Osteoblast (primary cell): ENCODE results near the gene CD200R1L. TPM values are rescaled to one million over a fixed set of nuclear protein-coding genes. Genes with fewer than 3 reads are reported as not detected.

ENCODE experiments used
- DNase-seq: peaks from one replicate; pipeline ENCODE4 v3.0.0; 2011; ENCODE audit warnings: low spot score, mixed read lengths; ENCODE audit not compliant: insufficient read length; ENCODE audit errors: missing footprints
- H2AFZ ChIP-seq: 2 replicates; pipeline ENCODE4 v1.6.0; 2011; ENCODE audit warnings: mild to moderate bottlenecking, low read length
- H3K27ac ChIP-seq: 2 replicates; pipeline ENCODE4 v1.5.1; 2011; ENCODE audit warnings: mild to moderate bottlenecking, low read depth, low read length, moderate library complexity
- H3K27me3 ChIP-seq: 2 replicates; pipeline ENCODE4 v1.6.0; 2012; ENCODE audit warnings: mild to moderate bottlenecking, control low read depth, inconsistent platforms, low read length, moderate library complexity; ENCODE audit not compliant: insufficient read depth
- H3K36me3 ChIP-seq: 2 replicates; pipeline ENCODE4 v1.5.1; 2011; ENCODE audit warnings: mild to moderate bottlenecking, low read length, control low read depth, moderate library complexity; ENCODE audit not compliant: insufficient read depth
- H3K4me1 ChIP-seq: 2 replicates; pipeline ENCODE4 v1.5.1; 2011; ENCODE audit warnings: mild to moderate bottlenecking, low read length, control low read depth, moderate library complexity; ENCODE audit not compliant: insufficient read depth
- H3K4me2 ChIP-seq: 2 replicates; pipeline ENCODE4 v1.6.0; 2011; ENCODE audit warnings: mild to moderate bottlenecking, low read length; ENCODE audit not compliant: insufficient read depth
- H3K4me3 ChIP-seq: fragments of 200-600 bp; sonication (generic); 3 replicates; pipeline ENCODE4 v1.5.1; 2012; ENCODE audit warnings: mild to moderate bottlenecking, low read length, inconsistent platforms; ENCODE audit not compliant: insufficient read depth
- H3K79me2 ChIP-seq: 2 replicates; pipeline ENCODE4 v1.6.0; 2012; ENCODE audit warnings: mild to moderate bottlenecking, low read length, control low read depth, inconsistent platforms; ENCODE audit not compliant: insufficient read depth
- H3K9me3 ChIP-seq: 2 replicates; pipeline ENCODE4 v1.5.1; 2011; ENCODE audit warnings: low read depth, low read length, control low read depth
- H4K20me1 ChIP-seq: 2 replicates; pipeline ENCODE4 v1.6.0; 2012; ENCODE audit warnings: mild to moderate bottlenecking, low read length, control low read depth; ENCODE audit not compliant: insufficient read depth
- CTCF ChIP-seq: IDR thresholded peaks from 2 replicates; pipeline ENCODE4 v1.5.1; 2011; ENCODE audit warnings: mild to moderate bottlenecking, low read depth, low read length, moderate library complexity; ENCODE audit errors: extremely low read depth
- total RNA-seq: library from RNA; depleted of rRNA; stranded (reverse); fragments of >200 nt; gene quantifications from 2 replicates; pipeline ENCODE4 v1.2.3, GENCODE V29; 2012

Gene CD200R1L
- total RNA-seq, 1 donor, result not detected

GRCh38 chr3:112874725-112875124 lies 28.1 kb upstream of the CD200R1L start:
- TF ChIP-seq CTCF, result no peak
- Histone ChIP-seq H3K79me2 (no peaks in the 10 kb centered on the region), H3K36me3 (no peaks in the 10 kb centered on the region)

GRCh38 chr3:112873632-112874031 lies 27.0 kb upstream of the CD200R1L start:
- TF ChIP-seq CTCF, result no peak
- Histone ChIP-seq H3K79me2 (no peaks in the 10 kb centered on the region), H4K20me1 (no peaks in the 10 kb centered on the region), H2AFZ (no peak overlapping the region), H3K9me3 (no peaks in the 10 kb centered on the region), H3K4me3 (no peak overlapping the region), H3K27ac (no peak overlapping the region), H3K36me3 (no peaks in the 10 kb centered on the region), H3K4me2 (no peak overlapping the region), H3K4me1 (no peaks in the 10 kb centered on the region), H3K27me3 (no peaks in the 10 kb centered on the region)
- DNase-seq, result no peak

More at GRCh38 chr3:112874725-112875124, 28.1 kb upstream of the CD200R1L start:
- Histone ChIP-seq H2AFZ (no peak overlapping the region), H3K27me3 (no peaks in the 10 kb centered on the region), H3K4me1 (no peaks in the 10 kb centered on the region), H3K4me3 (no peak overlapping the region), H3K27ac (no peak overlapping the region), H3K4me2 (no peak overlapping the region), H3K9me3 (no peaks in the 10 kb centered on the region), H4K20me1 (no peaks in the 10 kb centered on the region)
- no peak for DNase-seq

GRCh38 chr3:112871735-112872134 lies 25.1 kb upstream of the CD200R1L start:
- H3K4me2 ChIP-seq, result no peak overlapping the region
- no peak for DNase-seq
- H2AFZ ChIP-seq, result no peak overlapping the region
- no peaks in the 10 kb centered on the region for H3K79me2 ChIP-seq
- no peaks in the 10 kb centered on the region for H3K27me3 ChIP-seq
- H3K4me1 ChIP-seq, result no peaks in the 10 kb centered on the region
- no peak overlapping the region for H3K27ac ChIP-seq
- no peak overlapping the region for H3K4me3 ChIP-seq
- no peaks in the 10 kb centered on the region for H4K20me1 ChIP-seq
- H3K36me3 ChIP-seq, result no peaks in the 10 kb centered on the region
- TF ChIP-seq CTCF, result no peak
- H3K9me3 ChIP-seq, result no peaks in the 10 kb centered on the region

GRCh38 chr3:112865757-112866156 lies 19.1 kb upstream of the CD200R1L start:
- H3K9me3 ChIP-seq, result no peaks in the 10 kb centered on the region
- H3K4me3 ChIP-seq, result no peak overlapping the region
- H3K36me3 ChIP-seq, result no peaks in the 10 kb centered on the region
- no peak overlapping the region for H3K27ac ChIP-seq
- H2AFZ ChIP-seq, result no peak overlapping the region
- H3K27me3 ChIP-seq, result no peaks in the 10 kb centered on the region
- H3K4me1 ChIP-seq, result no peaks in the 10 kb centered on the region
- TF ChIP-seq CTCF, result no peak
- H4K20me1 ChIP-seq, result no peaks in the 10 kb centered on the region
- no peak for DNase-seq
- H3K79me2 ChIP-seq, result no peaks in the 10 kb centered on the region
- H3K4me2 ChIP-seq, result no peak overlapping the region
